Astrocyte (in vitro differentiated cells and primary cell): ENCODE measurements around the gene ZNF513.

ENCODE experiments used
- CTCF ChIP-seq: IDR thresholded peaks from 2 replicates; pipeline ENCODE4 v1.5.1; 2011; ENCODE audit warnings: low read depth, mild to moderate bottlenecking, inconsistent platforms, low read length, moderate library complexity; ENCODE audit not compliant: insufficient read depth
- EZH2 ChIP-seq: IDR thresholded peaks from 2 replicates; pipeline ENCODE4 v1.6.1; 2012; ENCODE audit warnings: mild to moderate bottlenecking, low read length, inconsistent platforms; ENCODE audit not compliant: insufficient read depth

- TF ChIP-seq EZH2 (no peak), CTCF (no peak)
These were observed 28.5 kb downstream of the ZNF513 start for GRCh38 chr2:27351802-27352598.
